ENCODE data around the gene PLPP1. TPM values are rescaled to one million over a fixed set of nuclear protein-coding genes. Genes with fewer than 3 reads are reported as not detected.

The PLPP1 gene
- total RNA-seq, 1 donor from 2014 or later: 20.2 TPM

- intact Hi-C loops (cut with micrococcal nuclease): no loop called here
Observed at GRCh38 chr5:55451976-55452375, 82.8 kb downstream of the PLPP1 start.

GRCh38 chr5:55450050-55450765 is 84.6 kb downstream of the PLPP1 start:
- intact Hi-C loops (cut with micrococcal nuclease): no loop called here

- intact Hi-C loops (cut with micrococcal nuclease): no loop called here
Observed at GRCh38 chr5:55446640-55447351, 88.0 kb downstream of the PLPP1 start.

GRCh38 chr5:55445791-55446190 is 89.0 kb downstream of the PLPP1 start:
- intact Hi-C loops (cut with micrococcal nuclease): no loop called here

GRCh38 chr5:55441954-55442353 is 92.8 kb downstream of the PLPP1 start:
- intact Hi-C loops (cut with micrococcal nuclease): no loop called here

GRCh38 chr5:55441107-55441771 is 93.5 kb downstream of the PLPP1 start:
- intact Hi-C loops (cut with micrococcal nuclease): no loop called here

GRCh38 chr5:55440188-55440646 is 94.5 kb downstream of the PLPP1 start:
- intact Hi-C loops (cut with micrococcal nuclease): no loop called here

- intact Hi-C loops (cut with micrococcal nuclease): no loop called here
Observed at GRCh38 chr5:55438998-55439397, 95.8 kb downstream of the PLPP1 start.

- intact Hi-C loops (cut with micrococcal nuclease): no loop called here
Observed at GRCh38 chr5:55437859-55438206, 96.9 kb downstream of the PLPP1 start.

- intact Hi-C loops (cut with micrococcal nuclease): no loop called here
Observed at GRCh38 chr5:55437452-55437851, 97.3 kb downstream of the PLPP1 start.

- intact Hi-C loops (cut with micrococcal nuclease): no loop called here
Observed at GRCh38 chr5:55432549-55432948, 102.2 kb downstream of the PLPP1 start.

- intact Hi-C loops (cut with micrococcal nuclease): no loop called here
Observed at GRCh38 chr5:55429613-55430253, 105.0 kb downstream of the PLPP1 start.

- intact Hi-C loops (cut with micrococcal nuclease): no loop called here
Observed at GRCh38 chr5:55429221-55429612, 105.5 kb downstream of the PLPP1 start.

- intact Hi-C loops (cut with micrococcal nuclease): no loop called here
Observed at GRCh38 chr5:55427157-55427556, 107.6 kb downstream of the PLPP1 start.

- intact Hi-C loops (cut with micrococcal nuclease): no loop called here
Observed at GRCh38 chr5:55426455-55426854, 108.3 kb downstream of the PLPP1 start.

- intact Hi-C loops (cut with micrococcal nuclease): no loop called here
Observed at GRCh38 chr5:55421074-55421529, 113.7 kb downstream of the PLPP1 start.

GRCh38 chr5:55418994-55419968 is 115.5 kb downstream of the PLPP1 start:
- intact Hi-C loops (cut with micrococcal nuclease): no loop called here

- intact Hi-C loops (cut with micrococcal nuclease): no loop called here
Observed at GRCh38 chr5:55416306-55416705, 118.5 kb downstream of the PLPP1 start.

- intact Hi-C loops (cut with micrococcal nuclease): no loop called here
Observed at GRCh38 chr5:55415071-55415470, 119.7 kb downstream of the PLPP1 start.

GRCh38 chr5:55413644-55414043 is 121.1 kb downstream of the PLPP1 start:
- intact Hi-C loops (cut with micrococcal nuclease): no loop called here

GRCh38 chr5:55411876-55412275 is 122.9 kb downstream of the PLPP1 start:
- intact Hi-C loops (cut with micrococcal nuclease): no loop called here
